SK-N-MC (cell line): ENCODE measurements around the gene CD4.

Experiments
- EZH2 ChIP-seq: fragments of 200-600 bp; sonication (generic); IDR thresholded peaks from one replicate; pipeline ENCODE4 v1.6.1; 2017; ENCODE audit warnings: antibody characterized with exemption
- FOXP2 ChIP-seq: optimal IDR thresholded peaks from 2 replicates; pipeline ENCODE3; 2011; ENCODE audit warnings: mild to moderate bottlenecking, moderate library complexity; ENCODE audit not compliant: insufficient read depth; ENCODE audit errors: extremely low read length, control extremely low read depth
- POLR2AphosphoS5 ChIP-seq: IDR thresholded peaks from 2 replicates; pipeline ENCODE4 v1.6.1; 2012; ENCODE audit warnings: mild to moderate bottlenecking, low read depth, low read length, borderline replicate concordance

DNA sequence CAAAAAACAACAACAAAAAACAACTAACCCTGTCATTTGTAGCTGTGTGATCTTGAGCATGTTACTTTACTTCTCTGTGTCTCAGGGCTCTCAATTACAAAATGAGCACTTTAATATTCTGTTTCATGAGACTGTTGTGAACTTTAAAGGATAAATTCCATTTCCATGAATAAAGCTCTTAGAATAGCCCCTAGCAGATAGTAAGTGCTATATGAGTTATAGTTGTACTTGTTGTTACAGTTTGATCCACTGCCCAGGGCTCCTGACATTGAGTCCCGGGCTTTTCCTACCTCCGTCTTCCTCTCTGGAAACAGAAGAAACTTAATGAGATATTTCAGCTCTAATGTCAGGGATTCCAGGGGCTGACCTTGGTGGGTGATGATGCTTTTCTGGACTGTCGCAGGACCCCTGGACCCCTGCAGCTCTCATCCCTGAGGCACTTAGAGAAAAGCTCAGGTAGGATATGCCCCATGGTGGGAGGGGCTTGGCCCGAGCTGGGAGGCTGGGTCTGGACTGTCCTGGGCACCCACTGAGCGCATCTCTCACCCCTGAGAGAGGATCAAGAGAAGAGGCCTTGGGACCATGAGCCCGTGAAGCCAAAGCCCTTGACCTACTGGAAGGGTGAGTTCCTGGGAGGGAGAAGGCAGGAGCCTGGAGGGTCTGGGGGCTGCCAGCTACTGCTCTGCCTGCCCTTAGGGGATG, 44.0 kb downstream of the CD4 start:
- TF ChIP-seq EZH2 (no peak), POLR2AphosphoS5 (no peak), FOXP2 (no peak)
